ENCODE measurements around the gene HELT. TPM values are rescaled to one million over a fixed set of nuclear protein-coding genes. Genes with fewer than 3 reads are reported as not detected.
"Not testable (repeated sequence)": the region's sequence is repeated elsewhere in the genome, so short reads cannot be mapped to it uniquely, and the experiment has no call there.

HELT gene
- total RNA-seq, 4 donors from 2014 or later = not detected

DNA sequence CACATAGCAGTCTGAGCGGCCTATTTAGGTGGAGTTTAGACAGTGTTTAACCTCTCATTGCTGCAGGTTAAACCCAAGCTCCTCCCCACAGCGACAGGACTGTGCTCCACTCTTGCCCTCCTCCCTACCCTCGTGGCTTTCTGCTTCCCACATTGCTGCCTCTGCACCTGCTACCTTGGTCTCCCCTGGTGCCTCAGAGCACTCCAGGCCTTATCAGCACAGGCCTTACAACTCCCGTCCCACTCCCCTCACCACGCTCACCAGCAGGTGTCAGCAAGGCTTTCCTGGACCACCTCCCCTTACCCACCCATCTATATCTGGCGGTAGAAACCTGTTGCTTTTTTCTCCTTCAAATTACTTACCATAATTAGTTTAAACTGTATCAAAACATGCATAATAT lies 18.6 kb downstream of the HELT start:
- Histone ChIP-seq H3K27me3 (no peaks in the 10 kb centered on the region), H3K27ac (no peak overlapping the region), H3K36me3 (no peaks in the 10 kb centered on the region), H3K4me1 (no peaks in the 10 kb centered on the region), H3K4me3 (no peak overlapping the region), H3K9me3 (no peaks in the 10 kb centered on the region)
- DNase-seq = no peak
- TF ChIP-seq, protein P1, sequence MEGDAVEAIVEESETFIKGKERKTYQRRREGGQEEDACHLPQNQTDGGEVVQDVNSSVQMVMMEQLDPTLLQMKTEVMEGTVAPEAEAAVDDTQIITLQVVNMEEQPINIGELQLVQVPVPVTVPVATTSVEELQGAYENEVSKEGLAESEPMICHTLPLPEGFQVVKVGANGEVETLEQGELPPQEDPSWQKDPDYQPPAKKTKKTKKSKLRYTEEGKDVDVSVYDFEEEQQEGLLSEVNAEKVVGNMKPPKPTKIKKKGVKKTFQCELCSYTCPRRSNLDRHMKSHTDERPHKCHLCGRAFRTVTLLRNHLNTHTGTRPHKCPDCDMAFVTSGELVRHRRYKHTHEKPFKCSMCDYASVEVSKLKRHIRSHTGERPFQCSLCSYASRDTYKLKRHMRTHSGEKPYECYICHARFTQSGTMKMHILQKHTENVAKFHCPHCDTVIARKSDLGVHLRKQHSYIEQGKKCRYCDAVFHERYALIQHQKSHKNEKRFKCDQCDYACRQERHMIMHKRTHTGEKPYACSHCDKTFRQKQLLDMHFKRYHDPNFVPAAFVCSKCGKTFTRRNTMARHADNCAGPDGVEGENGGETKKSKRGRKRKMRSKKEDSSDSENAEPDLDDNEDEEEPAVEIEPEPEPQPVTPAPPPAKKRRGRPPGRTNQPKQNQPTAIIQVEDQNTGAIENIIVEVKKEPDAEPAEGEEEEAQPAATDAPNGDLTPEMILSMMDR (IDR thresholded peaks at IDR 0.05) = no peak
- no peak for TF ChIP-seq POLR2A (IDR thresholded peaks at IDR 0.05)

DNA sequence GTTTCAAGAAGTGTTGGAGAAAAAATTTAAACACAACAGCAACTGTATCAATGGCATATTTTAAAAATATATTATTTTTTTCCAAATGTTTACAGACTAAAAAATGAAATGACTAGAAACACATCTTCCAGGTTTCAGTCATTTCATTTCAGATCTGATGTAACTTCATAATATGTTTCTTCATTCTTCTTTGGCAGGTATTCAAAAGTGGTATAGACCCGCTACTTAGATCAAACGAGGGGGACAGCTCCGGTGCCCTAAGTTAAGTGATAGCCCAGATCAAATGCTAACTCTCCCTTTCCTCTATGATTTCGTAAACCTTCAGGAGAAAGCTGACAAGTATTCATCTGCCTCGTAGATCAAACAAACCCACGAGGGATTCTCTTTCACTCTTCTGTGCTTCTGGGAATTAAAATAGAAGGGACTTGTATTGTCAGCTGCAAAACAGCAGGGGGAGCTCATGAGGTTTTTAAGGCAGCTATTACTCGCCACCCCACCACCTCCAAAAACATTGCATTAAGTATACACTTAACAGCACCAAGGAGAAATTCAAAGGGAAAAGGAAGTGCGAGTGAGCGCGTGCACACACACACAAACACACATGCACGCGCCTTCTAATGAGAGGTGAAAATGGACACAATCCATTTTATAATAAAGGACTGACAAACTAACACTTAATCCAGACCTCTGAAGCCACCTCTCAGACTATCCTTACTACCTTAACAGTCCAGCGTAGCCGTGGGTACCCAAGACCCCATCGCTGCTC lies 21.4 kb downstream of the HELT start:
- H3K27me3 ChIP-seq = no peaks in the 10 kb centered on the region
- no peaks in the 10 kb centered on the region for H3K4me1 ChIP-seq
- H3K9me3 ChIP-seq = no peaks in the 10 kb centered on the region
- H3K36me3 ChIP-seq = no peaks in the 10 kb centered on the region
- peak in 2 of 3 donors; percentile 23 to 68 for DNase-seq
- H3K4me3 ChIP-seq = no peak overlapping the region
- H3K27ac ChIP-seq = no peak overlapping the region
- no peak for TF ChIP-seq POLR2A (IDR thresholded peaks at IDR 0.05)
- TF ChIP-seq, protein P1 (IDR thresholded peaks at IDR 0.05) = peak; percentile 24 to 81 (median 72)

DNA sequence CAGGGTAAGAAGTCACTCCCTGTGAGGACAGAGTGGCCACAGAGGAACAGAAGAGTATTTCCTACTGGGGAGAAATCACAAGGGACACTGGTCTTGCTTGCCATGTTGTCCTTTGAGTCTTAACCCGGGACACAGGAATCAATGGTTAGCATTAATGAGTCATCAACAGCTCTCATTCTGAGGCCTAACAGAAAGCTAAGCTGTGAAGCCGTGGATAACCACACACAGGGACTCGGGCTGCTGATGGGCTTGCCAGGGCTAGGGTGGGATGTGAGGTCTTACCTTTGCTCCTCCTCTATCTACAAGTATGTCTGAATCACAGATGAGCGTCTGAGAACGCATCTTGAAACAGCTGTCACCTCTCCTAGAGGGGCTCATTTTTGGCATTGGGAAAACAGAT lies 22.2 kb downstream of the HELT start:
- DNase-seq = no peak
- TF ChIP-seq, protein P1 (IDR thresholded peaks at IDR 0.05) = no peak
- no peak for TF ChIP-seq POLR2A (IDR thresholded peaks at IDR 0.05)
- Histone ChIP-seq H3K27me3 (no peaks in the 10 kb centered on the region), H3K4me1 (no peaks in the 10 kb centered on the region), H3K9me3 (no peaks in the 10 kb centered on the region), H3K27ac (no peak overlapping the region), H3K4me3 (no peak overlapping the region), H3K36me3 (no peaks in the 10 kb centered on the region)

DNA sequence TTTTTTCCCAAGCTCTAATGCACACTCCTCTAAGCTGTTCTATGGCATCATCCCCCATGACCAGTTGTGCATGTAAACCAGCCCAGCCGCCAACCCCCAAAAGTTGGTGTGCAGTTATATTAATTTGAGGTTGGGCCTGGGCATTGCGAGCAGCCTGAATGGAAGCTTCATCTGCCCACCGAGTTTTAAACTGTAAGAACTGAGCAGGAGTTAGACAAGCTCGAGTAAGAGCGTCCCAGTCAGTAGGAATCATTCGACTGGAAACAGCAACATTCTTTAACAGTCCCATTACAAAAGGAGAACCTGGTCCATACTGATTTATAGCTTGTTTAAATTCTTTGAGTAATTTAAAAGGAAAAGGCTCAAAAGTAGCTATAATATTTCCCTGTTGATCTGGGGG lies 32.0 kb downstream of the HELT start:
- not testable (repeated sequence) for H3K27ac ChIP-seq, H3K4me3 ChIP-seq, H3K27me3 ChIP-seq, H3K36me3 ChIP-seq, H3K4me1 ChIP-seq, H3K9me3 ChIP-seq, DNase-seq

DNA sequence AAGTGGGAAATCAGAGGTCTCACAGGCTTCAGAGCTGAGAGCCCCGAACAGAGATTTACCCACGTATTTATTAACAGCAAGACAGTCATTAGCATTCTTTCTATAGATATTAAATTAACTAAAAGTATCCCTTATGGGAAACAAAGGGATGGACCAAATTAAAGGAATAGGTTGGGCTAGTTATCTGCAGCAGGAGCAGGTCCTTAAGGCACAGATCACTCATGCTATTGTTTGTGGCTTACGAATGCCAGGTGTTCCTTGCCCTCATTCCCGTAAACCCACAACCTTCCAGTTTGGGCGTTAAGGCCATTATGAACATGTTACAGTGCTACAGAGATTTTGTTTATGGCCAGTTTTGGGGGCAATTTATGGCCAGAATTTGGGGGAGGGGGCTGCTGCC lies 33.0 kb downstream of the HELT start:
- DNase-seq, H3K27me3 ChIP-seq, H3K4me1 ChIP-seq, H3K4me3 ChIP-seq, H3K9me3 ChIP-seq, H3K36me3 ChIP-seq, H3K27ac ChIP-seq: not testable (repeated sequence)

DNA sequence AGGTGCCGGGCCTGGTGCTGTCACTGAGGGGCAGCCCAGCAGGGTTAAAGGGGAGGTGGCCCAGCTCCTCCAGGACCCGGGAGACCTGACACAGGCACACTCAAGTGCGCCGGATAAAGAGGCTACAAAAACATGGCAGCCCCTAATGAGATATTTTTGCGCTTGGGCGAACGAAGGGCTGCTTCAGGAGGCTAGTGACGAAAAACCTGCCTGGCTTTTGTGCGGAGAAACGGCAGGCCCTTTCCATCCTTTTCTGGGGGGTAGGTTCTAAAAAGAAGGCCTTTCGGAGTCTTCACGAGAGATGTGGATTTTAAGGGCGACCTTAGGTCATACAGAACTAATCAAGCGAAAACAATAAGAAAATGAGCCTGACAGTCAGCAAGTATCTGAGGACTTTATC lies 35.5 kb downstream of the HELT start:
- H3K36me3 ChIP-seq = no peaks in the 10 kb centered on the region
- no peak for TF ChIP-seq POLR2A (IDR thresholded peaks at IDR 0.05)
- TF ChIP-seq, protein P1 (IDR thresholded peaks at IDR 0.05) = no peak
- H3K4me3 ChIP-seq = no peak overlapping the region
- H3K27me3 ChIP-seq = no peaks in the 10 kb centered on the region
- no peaks in the 10 kb centered on the region for H3K9me3 ChIP-seq
- DNase-seq = no peak
- H3K4me1 ChIP-seq = no peaks in the 10 kb centered on the region
- no peak overlapping the region for H3K27ac ChIP-seq

DNA sequence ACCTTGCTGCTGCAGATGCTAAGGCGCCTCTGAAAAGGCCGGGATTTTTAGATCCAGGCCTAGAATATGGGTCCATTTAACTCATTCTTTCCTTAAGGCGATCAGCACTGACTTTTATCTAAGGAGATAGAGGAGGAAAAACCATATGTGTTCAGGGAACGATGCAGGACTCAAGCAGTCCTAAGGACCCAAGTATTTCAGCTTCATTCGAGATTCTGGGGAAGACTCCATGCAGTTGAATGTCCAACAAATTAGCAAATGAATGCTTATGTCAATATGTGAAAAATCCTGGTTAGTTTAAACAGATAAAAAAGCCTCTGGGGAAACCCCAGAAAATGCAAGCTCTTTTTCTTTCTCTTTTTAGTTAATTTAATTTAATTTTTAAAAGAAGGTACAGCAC lies 36.0 kb downstream of the HELT start:
- H3K4me1 ChIP-seq = no peaks in the 10 kb centered on the region
- no peak overlapping the region for H3K27ac ChIP-seq
- H3K9me3 ChIP-seq = no peaks in the 10 kb centered on the region
- H3K27me3 ChIP-seq = no peaks in the 10 kb centered on the region
- TF ChIP-seq POLR2A (IDR thresholded peaks at IDR 0.05) = no peak
- TF ChIP-seq, protein P1 (IDR thresholded peaks at IDR 0.05) = no peak
- H3K36me3 ChIP-seq = no peaks in the 10 kb centered on the region
- DNase-seq = no peak
- no peak overlapping the region for H3K4me3 ChIP-seq
